A549 (cell line): ENCODE data around the gene TCTN1.

Experiments used
- CBX8 ChIP-seq: fragments of 200-600 bp; sonication (generic); IDR thresholded peaks from 2 replicates; pipeline ENCODE4 v1.6.1; 2016
- CEBPB ChIP-seq, 2 experiments: fragments of >200 bp in 1 of 2; sonication (Bioruptor Twin) in 1 of 2; formaldehyde crosslinking in 1 of 2; IDR thresholded peaks; 2 replicates each; pipeline ENCODE4 v1.6.1; 2012 to 2016
- CHD2 ChIP-seq: fragments of 150-350 bp; IDR thresholded peaks from 2 replicates; pipeline ENCODE4 v1.6.1; 2014; ENCODE audit warnings: low read length; ENCODE audit not compliant: partially characterized antibody
- MYC ChIP-seq: IDR thresholded peaks from 2 replicates; pipeline ENCODE4 v1.6.1; 2012; ENCODE audit warnings: mild to moderate bottlenecking, inconsistent platforms, low read length, improper control_type of control experiment, borderline replicate concordance
- POLR2A ChIP-seq: IDR thresholded peaks from 2 replicates; pipeline ENCODE4 v1.6.1; 2012; ENCODE audit warnings: mild to moderate bottlenecking, low read length
- SREBF2 ChIP-seq: fragments of 450-650 bp; IDR thresholded peaks from 2 replicates; pipeline ENCODE4 v1.6.1; 2014; ENCODE audit warnings: mild to moderate bottlenecking, moderate library complexity
- TF ChIP-seq, protein P1 (sequence below): fragments of >200 bp; sonication (Bioruptor Twin); formaldehyde crosslinking; IDR thresholded peaks from 3 replicates; pipeline ENCODE4 v1.5.1; 2016
- TF ChIP-seq, protein P2 (sequence below): fragments of 200-600 bp; sonication (generic); IDR thresholded peaks from 2 replicates; pipeline ENCODE4 v1.6.1; 2016; ENCODE audit warnings: antibody characterized with exemption, mild to moderate bottlenecking, moderate library complexity

DNA sequence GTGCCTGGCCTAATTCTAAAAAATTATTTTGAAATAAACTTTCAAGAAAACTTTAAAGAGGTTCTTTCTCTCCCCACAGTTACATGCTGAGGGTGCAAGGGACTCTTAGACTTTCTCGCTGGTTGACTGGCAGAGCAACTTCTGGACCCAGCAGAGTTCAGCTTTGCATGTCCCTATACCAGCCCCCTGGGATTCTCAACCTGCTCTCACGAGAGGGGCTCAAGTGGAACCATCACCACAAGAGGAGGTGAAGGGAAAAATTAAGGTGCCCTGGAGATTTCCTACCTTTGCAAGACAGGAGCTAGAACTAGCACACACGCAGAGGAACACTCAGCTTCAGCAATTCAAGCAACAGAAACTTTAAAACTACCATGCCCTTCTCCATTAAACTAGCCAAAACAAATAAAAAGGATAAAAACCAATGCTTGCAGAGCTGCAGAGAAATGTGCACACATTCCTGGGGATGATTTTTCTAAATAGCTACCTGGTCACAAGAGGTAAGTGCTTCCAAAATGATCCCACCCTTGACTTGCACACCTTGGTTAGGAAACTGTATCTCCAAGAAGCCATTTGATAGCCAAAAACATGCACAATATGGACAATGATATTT, 72.5 kb downstream of the TCTN1 start:
- TF ChIP-seq, protein P1, sequence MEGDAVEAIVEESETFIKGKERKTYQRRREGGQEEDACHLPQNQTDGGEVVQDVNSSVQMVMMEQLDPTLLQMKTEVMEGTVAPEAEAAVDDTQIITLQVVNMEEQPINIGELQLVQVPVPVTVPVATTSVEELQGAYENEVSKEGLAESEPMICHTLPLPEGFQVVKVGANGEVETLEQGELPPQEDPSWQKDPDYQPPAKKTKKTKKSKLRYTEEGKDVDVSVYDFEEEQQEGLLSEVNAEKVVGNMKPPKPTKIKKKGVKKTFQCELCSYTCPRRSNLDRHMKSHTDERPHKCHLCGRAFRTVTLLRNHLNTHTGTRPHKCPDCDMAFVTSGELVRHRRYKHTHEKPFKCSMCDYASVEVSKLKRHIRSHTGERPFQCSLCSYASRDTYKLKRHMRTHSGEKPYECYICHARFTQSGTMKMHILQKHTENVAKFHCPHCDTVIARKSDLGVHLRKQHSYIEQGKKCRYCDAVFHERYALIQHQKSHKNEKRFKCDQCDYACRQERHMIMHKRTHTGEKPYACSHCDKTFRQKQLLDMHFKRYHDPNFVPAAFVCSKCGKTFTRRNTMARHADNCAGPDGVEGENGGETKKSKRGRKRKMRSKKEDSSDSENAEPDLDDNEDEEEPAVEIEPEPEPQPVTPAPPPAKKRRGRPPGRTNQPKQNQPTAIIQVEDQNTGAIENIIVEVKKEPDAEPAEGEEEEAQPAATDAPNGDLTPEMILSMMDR, result no peak
- TF ChIP-seq CEBPB (IDR thresholded peaks at IDR 0.05) (no peak), CBX8 (no peak), SREBF2 (no peak), MYC (no peak), POLR2A (no peak), CHD2 (no peak)
- TF ChIP-seq, protein P2, sequence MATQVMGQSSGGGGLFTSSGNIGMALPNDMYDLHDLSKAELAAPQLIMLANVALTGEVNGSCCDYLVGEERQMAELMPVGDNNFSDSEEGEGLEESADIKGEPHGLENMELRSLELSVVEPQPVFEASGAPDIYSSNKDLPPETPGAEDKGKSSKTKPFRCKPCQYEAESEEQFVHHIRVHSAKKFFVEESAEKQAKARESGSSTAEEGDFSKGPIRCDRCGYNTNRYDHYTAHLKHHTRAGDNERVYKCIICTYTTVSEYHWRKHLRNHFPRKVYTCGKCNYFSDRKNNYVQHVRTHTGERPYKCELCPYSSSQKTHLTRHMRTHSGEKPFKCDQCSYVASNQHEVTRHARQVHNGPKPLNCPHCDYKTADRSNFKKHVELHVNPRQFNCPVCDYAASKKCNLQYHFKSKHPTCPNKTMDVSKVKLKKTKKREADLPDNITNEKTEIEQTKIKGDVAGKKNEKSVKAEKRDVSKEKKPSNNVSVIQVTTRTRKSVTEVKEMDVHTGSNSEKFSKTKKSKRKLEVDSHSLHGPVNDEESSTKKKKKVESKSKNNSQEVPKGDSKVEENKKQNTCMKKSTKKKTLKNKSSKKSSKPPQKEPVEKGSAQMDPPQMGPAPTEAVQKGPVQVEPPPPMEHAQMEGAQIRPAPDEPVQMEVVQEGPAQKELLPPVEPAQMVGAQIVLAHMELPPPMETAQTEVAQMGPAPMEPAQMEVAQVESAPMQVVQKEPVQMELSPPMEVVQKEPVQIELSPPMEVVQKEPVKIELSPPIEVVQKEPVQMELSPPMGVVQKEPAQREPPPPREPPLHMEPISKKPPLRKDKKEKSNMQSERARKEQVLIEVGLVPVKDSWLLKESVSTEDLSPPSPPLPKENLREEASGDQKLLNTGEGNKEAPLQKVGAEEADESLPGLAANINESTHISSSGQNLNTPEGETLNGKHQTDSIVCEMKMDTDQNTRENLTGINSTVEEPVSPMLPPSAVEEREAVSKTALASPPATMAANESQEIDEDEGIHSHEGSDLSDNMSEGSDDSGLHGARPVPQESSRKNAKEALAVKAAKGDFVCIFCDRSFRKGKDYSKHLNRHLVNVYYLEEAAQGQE, result no peak
